Stimulated activated CD4-positive, alpha-beta T cell treated with anti-CD3 and anti-CD28 coated beads, TNF-alpha, amount 100 ng/mL, for 48 hours (primary cell): Measurements from ENCODE around the gene TBL1X.
"Not testable (repeated sequence)": the region's sequence is repeated elsewhere in the genome, so short reads cannot be mapped to it uniquely, and the experiment has no call there.

Source experiments
- DNase-seq, 3 donors: peaks; one replicate each; pipeline ENCODE4 v3.0.0-alpha.2; 2020; ENCODE audit warnings: low read depth in 3 of 3

Gene TBL1X

DNA sequence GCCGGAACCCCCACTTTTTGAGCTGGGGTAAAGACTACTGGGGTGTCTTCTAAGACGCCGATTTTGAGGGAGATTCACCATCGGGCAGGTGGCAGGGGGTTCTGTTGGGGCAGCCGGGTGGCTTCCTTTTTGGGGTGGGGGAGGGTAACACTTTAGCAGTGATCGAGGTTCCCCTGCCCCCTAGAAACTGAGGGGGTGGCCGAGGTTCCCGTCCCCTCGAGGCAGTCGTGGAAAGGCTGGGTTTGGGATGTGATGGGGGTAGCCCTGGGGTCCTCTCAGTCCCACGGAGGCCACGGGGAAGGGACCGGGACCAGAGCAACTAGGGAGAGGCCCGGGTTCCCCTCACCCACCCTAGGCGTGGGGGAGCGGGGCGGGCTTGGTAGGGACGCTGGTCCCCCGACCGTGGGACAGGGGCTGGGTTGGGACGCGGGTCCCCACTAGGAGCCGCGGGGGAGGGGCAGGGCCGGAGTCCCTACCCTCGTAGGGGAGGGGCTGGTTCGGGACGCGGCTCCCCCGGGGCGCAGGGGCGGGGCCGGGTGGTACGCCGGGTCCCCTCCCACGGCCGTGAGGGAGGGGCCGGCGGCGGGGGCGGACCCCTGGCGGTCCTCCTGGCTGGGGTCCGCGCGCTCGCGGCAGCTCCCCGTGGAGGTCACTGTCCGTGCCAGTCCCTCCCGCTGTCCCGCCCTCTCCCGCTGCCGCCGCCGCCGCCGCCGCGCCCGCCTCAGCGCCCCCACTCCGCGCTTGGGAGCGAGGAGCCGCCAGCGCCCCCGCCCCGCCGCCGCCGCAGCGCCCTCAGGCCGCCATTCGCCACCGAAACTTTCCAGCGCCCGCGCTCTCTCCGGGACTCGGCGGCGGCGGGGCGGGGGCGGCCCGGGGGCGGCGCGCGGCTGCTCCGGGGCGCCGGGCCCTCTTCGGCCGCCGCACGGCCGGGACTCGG lies at the start of gene TBL1X:
TSS of gene TBL1X (plus strand) at position 624 of the 937 bp plus-strand sequence. CDS start 188,529 bp downstream, outside the sequence.
- peak in 2 of 3 donors; percentile 8 to 32 for DNase-seq

DNA sequence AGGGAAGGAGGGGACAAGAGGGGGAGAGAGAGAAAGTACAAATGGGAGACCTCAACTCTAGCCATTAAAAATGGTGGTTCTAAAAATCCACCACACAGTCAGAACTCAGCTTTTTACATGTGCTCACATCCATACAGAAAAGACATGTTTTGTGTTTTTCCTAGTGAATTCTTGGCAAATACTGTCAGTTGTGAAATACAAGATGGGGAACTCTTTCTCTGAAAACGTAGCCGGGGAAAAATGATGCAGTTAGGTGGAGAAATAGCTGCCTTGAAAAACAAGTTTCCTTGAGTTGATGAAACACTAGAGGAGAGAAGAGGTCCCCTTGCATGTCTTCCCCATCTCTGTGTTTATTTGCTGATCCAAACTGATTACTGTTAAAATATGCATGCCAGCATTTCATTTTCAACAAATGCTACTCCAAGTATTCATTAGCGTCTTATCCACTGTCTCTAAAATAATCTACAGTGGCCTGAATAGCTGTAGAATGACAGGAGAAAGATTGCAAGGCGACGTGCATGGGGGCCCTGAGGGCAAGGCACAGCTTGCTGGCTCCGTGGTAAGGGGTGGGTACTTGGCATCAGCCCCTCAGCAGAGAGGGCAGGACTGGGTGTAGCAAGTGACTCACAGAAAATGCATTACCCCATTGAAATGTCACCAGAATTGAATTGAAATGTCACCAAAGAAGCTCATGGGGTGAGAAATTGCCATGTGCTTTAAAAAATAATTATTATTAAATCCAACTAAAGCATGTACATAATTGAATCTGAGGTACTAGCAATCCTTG lies 48.1 kb upstream of the TBL1X start:
- no peak for DNase-seq

DNA sequence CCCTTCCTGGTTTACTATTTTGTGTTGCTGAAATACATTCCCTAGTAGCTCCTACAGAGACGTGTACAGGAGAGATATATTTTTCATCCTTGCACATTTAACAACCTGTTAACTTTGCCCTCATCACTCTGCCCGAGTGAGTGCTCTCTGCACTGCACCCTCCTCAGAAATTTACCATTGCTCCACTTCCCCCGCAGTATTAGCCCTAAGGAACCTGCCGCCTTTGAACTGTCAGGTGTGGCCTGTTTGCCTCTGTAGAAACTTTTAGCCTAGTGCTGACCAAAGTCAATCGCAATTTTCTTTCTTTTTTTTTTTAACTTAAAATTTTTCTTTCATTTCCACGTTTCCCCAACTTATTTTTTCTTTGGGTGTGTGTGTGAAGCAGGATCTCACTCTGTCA lies 46.6 kb upstream of the TBL1X start:
- DNase-seq, result no peak

DNA sequence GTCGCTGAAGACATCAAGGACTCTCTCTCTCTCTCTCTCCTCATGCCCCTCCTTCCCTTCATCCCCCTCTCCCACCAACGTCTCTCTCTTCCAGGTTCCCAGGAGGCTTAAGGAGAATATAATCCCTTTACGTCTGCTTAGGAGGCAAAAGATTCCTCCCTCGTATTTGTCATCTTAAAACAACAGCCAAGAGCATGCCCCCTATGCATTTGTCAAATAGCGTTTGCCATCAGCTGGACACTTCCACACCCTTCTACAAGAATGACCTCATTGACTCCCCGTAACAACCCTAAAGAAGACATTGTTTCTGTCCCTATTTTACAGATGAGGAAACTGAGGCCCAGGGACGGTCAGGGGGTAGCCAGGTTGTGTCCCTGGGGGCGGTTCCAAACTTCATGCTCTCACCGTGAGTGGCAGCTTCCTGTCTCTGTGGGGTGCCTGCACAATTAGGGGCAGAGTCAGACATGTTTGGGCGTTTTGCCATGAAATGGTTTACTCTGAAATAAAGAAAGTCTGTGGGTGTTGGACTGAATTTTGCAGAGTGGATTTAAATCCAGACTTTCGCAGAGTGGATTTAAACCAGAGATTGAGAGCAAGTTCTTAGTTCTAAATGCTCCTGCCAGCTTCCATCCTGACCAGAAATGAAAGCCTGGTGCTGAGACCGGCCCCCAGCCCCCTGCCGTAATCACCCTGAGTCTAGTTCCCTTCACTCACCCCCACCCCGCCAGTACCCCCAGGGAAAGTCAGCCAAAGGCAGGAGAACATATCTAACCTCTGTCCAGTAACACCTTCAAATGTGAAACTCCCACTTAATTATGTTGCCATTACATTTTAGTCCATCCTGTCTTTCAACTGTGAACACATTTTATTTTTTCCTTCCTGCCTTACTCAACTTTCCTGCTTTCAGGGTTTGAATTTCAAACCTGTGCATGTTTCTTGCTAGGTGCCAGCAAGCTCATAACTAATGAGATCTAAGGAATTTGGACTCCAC lies 44.3 kb upstream of the TBL1X start:
- DNase-seq, result no peak

DNA sequence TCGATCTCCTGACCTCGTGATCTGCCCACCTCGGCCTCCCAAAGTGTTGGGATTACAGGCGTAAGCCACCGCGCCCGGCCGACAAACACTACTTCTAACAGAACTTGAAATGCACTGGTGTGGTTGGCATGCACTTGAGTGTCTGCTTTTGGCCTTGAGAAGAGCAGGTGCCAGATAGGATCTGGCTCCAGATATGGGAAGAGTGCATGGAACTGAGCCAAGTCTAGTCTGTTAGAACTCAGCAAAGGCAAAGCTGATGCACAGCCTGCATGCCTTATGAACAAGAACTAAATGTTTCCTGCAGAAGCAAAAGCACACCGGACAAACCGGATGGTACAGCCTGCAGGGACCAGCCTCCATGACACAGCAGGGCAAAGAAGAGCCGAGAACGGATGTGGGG lies 35.1 kb upstream of the TBL1X start:
- DNase-seq, result no peak

DNA sequence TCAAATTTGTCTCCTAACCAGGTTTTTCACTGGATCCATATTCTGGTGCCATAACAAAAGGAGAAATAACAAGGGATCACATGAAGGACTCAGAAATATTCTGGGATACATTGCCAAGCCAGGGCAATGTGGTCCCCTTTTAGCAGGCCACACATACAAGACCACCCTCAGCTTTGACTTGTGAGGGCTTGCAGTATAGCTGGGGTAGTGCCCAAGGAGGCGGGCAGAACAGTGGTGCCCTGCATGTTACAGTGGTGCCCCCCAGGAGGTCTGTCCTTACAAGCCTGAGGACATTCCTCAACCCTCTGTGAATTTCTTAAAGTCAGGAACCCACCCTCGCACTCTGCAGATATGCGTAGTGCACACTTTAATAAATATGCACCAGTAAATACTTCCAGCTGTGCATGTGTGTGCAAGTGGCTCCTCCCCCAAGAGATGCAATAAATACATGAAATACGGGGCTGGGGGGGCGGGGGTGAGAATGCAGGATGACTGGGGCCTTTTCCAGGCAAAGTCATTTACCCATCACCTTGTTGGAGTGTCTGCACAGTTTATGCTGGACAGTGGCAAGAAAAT lies 34.4 kb upstream of the TBL1X start:
- no peak for DNase-seq

DNA sequence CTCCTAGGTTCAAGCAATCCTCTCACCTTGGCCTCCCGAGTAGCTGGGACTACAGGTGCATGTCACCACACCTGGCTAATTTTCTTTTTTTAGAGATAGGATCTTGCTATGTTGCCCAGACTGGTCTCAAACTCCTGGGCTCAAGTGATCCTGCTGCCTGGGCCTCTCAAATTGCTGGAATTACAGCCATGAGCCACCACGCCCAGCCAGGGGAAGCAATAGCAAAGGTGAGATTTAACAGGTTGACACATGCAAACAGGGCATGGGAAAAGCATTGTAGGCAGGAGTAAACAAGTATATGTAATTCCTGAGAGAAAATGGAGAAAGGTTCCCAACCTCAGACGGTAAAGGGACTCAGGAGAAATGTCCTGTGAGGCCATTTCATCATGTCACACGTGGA lies 33.6 kb upstream of the TBL1X start:
- DNase-seq, result no peak

DNA sequence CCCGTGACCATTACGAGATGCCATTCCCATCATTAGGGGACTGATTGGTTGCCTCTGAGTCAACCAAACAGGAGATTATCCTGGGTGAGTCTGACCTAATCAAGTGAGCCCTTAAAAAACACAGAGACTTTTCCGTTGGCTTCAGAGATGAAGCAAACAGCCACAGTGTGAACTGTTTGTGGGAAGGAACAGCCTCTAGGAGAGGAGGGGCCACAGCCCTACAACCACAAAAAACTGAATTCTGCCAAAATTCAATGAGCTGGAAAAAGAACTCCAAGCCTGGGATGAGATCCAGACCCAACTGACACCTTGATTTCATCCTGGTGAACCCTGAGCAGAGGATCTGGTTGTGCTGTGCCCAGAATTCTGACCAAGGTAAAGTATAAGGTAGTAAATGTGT lies 31.3 kb upstream of the TBL1X start:
- no peak for DNase-seq

DNA sequence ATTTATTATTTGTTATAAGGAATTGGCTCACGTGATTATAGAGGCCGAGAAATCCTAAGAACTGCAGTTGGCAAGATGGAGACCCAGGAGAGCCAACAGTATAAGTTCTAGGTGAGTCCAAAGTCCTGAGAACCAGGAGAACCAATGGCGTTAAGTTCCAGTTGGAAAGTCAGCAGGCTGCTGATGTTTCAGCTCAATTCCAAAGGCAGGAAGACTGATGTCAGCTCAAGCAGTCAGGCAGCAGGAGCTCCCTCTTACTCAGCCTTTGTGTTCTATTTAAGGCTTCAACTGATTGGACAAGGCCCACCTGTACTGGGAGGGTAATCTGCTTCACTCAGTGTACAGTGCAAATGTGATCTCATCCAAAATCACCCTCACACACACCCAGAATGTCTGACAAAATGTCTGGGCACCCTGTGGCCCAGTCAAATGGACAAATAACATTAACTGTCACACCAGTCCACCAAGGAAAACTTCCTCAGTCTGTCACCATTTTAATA lies 30.8 kb upstream of the TBL1X start:
- no peak for DNase-seq

DNA sequence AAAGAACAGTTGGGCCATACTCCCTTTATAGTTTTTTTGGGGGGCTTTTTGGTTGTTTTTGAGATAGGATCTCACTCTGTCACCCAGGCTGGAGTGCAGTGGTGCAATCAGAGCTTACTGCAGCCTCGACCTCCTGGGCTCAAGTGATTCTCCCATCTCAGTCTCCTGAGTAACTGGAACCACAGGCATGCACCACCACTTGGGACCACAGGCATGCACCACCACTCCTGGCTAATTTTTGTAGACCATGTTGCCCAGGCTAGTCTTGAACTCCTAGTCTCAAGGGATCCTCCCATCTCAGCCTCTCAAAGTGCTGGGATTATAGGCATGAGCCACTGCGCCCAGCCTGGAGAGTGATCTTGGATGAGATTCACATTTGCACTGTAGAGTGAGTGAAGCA lies 29.8 kb upstream of the TBL1X start:
- not testable (repeated sequence) for DNase-seq

DNA sequence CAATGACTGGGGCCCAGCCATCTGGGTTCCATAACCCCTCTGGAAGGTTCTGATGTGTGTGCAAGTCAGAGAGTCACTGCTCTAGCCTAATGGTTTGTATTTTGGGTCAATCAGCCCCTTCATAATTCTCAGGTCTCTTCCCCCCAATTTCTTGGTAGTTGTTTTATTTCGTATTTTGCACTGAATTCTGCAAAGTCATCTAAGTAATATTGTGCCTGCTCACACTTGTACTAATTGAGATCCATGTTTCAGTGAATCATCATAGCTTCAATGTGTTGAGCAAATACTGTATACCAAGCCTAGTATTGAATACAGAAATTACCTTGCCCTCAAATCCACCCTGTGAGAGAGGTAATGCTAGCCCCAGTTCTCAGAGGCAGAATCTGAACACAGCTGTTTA lies 28.0 kb upstream of the TBL1X start:
- no peak for DNase-seq

DNA sequence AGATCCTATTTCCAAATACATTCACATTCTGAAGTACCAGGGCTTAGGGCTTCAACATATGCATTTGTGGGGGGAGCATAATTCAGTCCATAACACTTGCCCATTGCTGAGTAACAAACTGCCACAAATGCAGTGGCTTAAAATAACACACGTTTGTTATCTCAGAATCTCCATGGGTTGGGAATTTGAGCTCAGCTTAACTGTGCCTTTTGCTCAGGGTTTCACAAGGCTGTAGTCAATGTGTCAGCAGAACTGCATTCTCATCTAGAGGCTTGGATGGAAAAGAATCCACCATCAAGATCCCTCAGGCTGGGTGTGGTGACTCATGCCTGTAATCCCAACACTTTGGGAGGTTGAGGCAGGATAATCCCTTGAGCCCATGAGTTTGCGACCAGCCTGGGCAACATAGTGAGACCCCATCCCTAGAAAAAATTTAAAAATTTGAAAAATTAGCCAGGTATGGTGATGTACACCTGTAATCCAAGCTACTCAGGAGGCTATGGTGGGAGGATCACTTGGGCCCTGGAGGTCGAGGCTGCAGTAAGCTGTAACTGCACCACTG lies 25.8 kb upstream of the TBL1X start:
- no peak for DNase-seq

DNA sequence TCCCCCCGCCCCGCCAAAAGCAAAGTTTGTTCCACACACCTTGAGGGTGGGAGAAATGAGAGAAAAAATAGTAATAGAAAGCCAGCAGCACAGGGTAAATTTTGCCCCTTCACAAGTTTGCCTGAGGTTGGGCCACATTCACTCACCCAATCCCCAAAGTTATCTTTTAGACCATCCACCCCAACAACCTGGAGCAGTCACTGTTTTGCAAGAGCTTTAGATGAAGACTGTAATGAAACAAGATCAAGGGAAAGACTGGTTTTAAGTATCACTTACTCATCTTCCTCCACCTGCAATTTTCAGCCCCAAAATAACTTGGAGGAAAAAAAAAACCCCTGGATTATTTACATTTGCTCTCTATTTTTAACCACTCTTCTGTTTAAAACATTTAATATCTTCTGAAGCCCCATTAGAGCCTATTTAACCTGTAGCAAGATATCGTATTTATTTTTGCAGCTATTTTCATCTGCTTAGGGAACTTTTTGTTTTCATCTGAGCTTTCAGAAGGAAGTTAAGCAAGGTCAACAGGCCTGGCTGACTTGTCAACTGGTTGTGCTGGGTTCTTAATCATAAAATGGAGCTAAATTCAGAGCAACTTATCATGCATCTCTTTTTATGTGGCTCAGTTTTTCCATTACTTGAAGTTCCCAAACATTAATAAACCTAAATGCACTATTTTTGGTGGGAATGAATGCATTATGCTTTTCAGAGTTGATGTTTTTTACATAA lies 24.6 kb upstream of the TBL1X start:
- no peak for DNase-seq

DNA sequence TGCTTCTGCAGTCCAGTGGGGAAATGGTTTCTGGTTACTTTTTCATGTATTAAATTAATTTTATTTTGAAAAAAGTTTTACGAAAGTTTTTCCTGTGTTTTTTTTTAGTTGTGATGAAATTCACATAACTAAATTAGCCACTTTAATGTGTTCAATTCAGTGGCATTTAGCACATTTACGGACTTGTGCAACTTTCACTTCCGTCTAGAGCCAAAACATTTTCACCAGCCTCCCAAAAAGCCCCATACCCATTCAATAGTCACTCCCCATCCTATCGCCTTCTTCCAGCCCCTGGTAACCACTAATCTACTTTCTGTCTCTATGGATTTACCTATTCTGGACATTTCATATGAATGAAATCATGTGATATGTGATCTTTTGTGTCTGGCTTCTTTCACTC lies 22.8 kb upstream of the TBL1X start:
- no peak for DNase-seq

DNA sequence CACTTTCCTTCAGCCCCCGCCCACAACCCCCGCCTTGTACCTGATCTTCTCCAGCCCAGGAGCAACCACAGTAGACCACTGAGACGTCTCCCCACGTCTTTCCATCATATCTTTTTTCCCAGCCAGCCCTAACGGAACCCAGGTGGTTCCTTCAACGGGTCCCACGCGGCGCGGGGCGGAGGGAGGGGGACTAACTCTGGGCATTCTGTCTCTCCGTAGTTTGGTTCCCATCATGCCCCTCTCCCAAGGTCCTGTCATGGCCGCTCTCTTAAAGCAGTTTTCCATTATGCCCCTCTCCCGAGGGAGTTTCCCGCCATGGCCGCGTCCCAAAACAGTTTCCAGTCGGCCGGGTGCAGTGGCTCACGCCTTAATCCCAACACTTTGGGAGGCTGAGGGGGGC lies 21.5 kb upstream of the TBL1X start:
- DNase-seq, result no peak

DNA sequence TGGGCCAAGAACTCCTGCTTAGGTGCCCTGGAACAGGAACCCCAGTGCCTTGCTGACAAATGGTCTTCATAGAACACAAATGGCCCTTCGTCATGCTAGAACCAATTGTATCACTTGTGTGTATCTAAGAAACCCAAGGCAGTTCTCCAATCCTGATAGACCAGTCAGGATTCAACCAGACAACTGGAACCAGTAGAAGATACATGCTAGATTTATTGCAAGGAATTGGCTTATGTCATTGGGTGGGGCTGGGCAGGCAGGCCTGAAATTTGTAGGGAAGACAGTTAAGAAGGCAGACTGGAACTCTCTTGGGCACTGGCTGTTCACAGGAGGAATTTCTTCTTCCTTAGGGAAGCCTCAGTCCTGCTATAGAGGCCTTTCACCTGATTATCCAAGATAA lies 17.0 kb upstream of the TBL1X start:
- no peak for DNase-seq

DNA sequence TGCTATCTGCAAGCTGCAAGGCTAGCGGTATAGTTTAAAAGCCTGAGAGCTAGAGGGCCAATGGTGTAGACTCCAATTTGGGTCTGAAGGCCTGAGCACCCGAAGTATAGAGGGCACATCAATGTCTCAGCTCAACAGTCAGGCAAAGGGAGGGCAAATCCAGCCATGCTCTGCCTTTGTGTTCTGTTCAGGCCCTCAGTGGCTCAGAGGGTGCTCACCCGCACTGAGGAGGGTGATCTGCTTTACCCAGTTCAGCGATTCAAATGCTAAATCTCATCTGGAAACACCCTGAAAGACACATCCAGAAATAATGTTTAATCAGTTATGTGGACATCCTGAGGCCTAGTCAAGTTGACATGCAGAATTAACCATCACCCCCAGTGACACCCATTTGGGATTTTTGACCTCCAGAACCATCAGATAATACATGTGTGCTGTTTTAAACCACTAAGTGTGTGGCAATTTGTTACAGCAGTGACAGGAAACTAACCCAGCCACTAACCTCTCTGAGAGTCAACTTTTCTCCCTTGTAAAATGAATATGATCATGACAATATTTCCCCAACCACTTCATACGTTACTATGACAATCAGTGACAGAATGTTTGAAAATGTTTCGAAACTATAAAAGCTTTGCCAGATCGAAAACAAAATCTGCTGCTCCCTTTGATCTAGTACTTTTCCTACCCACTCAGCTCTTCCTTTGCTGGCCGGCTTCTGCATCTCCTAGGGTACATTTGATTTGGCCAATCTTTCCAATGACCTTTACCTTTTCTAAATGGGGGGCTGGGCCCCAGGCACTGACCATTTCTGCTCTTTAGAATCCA lies 8.4 kb upstream of the TBL1X start:
- DNase-seq, result no peak

DNA sequence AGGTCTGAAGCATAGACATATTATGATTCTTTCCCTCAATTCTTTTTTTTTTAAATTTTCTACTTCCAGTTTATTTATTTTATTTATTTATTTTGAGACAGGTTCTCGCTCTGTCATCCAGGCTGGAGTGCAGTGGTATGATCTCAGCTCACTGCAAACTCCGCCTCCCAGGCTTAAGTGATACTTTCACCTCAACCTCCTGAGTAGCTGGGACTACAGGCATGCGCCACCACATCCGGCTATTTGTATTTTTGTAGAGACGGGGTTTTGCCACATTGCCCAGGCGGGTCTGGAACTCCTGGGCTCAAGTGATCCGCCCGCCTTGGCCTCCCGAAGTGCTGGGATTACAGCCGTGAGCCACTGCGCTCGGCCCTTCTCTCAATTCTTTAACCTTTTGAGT lies 6.8 kb upstream of the TBL1X start:
- not testable (repeated sequence) for DNase-seq

DNA sequence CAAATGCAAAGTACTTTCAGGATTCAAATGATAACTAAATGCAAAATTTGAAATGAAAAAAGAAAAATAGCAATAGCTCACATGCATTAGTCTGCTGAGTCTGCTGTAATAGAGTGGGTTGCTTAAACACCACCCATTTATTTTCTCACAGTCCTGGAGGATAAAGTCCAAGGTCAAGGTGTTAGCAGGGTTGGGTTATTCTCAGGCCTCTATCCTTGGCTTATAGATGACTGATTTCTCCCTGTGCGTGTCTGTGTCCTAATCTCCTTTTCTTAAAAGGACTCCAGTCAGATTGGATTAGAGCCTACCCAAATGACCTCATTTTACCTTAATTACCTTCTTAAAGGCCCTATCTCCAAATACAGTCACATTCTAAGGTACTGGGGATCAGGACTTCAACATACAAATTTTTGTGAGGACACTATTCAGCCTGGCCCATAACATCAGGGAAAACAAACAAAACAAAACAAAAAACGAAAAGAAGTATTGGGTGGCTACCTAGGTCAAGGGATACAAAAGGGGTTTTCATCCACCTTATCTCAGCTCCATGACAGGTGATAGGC lies 6.3 kb upstream of the TBL1X start:
- DNase-seq, result no peak
